DMS79 treated with DMSO at 0.1 percent for 48 hours (cell line): Measurements from ENCODE around the gene EFCAB12.
"Not testable (repeated sequence)": the region's sequence is repeated elsewhere in the genome, so short reads cannot be mapped to it uniquely, and the experiment has no call there.

ENCODE experiments used
- DNase-seq: peaks from one replicate; lab custom pipeline; 2025; lab: John Stamatoyannopoulos, UW

The EFCAB12 gene

DNA sequence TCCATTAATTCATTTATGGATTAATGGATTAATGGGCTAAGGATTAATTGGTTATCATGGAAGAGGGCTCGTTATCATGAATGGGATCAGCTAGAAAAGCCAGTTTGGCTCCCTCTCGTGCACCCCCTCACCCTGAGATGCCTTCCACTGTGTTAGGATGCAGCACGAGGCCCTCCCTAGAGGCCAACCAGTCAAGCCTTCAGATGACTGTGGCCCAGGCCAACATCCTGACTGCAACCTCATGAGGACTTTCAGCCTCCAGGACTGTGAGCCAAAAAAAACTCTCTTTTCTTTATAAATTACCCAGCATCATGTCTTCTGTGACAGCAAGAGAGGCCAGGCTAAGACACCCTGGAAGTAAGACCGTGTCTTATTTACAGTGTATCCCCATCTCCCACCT lies 9.0 kb downstream of the EFCAB12 start:
- no peak for DNase-seq

DNA sequence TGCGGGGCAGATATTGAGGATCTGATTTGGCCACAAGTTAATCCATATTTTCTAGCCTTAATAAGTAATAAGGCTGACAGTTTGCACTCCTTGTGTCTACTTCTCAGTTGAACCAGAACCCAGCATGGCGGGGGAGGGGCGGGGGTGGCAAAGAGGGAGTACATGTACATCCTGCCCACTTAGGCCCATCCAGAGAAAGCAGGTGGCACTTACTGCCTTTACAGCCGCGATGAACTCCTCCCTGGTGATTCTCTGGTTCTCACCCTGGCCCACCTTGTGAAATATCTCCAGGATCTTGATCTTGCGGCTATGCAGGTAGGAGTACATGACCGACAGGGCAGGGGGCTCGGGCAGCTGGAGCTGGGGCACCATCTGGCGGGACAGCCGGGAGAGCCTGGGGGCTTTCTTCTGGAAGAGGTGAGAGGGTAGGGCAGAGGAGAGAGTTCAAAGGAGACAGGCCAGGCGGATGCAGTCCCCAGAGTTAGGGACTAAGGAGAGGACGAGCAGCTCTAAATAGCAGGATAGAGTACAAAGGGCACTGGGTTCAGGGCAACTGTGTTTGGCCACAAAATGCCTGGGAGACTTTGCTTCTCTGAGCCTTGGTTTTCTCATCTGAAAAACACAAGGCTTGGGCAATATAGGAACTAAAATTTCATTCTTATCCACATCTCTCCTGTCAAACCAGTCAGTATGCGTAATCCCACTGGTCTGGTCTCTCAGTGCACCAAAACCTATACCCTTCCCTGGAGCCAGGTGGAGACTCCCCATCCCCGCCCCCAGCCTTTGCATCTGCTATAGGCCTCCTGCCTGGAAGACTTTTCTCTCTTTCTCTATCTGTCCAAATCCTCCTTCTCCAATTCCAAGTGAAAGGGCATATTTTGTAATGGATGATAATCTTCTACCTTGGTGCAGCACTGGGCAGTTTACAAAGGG lies 10.1 kb downstream of the EFCAB12 start:
- no peak for DNase-seq

GRCh38 chr3:129417326-129417725 lies 11.1 kb downstream of the EFCAB12 start:
- DNase-seq = no peak

DNA sequence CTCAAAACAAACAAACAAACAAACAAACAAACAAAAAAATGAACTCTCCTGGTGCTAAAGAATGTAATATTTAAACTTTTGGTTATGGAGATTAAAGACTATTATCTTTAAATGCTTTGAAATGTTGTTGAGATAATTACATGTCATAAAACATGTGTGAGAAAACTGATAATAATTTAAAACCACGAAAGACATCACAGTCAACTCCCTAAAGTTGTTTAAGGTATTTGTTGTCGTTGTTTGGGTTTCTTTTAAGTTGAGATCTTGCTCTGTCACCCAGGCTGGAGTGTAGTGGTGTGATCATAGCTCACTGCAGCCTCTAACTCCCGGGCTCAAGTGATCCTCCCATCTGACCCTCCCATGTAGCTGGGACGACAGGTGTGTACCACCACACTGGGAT lies 12.0 kb downstream of the EFCAB12 start:
- DNase-seq = no peak

GRCh38 chr3:129415830-129416229 lies 12.6 kb downstream of the EFCAB12 start:
- DNase-seq = no peak

GRCh38 chr3:129415378-129415777 lies 13.1 kb downstream of the EFCAB12 start:
- DNase-seq = no peak

DNA sequence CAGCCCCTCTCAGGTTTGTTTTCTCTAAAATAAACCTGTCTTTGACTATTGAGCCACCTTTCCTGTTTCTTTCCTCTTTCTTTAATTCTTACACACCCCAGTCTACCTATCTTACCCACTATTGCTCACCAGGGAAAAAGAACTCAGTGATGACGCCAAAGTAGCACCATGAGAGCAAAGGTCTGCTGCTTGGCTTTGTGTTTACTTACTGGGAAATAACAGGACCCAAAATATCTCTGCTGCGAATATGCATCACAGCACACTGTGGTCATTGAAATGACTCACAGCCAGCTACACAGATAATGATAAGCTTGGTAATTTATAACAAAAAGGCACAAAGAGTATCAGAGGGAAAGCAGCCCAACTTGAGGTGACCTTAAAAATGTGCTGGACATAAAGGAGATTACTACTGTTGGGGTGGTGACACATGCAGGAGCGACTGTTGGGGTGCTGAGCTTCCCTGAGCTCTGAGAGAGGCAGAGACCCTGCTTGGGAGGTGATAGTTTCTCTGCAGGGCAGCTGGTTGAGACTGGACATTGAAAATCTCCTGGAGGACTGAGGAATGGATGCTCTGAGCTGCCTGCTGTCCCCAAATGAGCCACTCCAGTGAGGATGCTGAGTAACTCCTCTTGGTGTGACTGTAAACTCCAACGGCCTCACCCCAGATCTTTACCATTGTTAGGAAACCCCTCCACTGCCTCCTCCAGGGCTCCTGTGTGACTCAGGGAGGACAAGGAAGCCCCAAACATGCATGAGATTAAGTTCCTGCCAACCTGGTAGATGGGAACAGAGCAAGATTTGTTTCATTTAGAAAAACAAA lies 14.5 kb downstream of the EFCAB12 start:
- DNase-seq = no peak

DNA sequence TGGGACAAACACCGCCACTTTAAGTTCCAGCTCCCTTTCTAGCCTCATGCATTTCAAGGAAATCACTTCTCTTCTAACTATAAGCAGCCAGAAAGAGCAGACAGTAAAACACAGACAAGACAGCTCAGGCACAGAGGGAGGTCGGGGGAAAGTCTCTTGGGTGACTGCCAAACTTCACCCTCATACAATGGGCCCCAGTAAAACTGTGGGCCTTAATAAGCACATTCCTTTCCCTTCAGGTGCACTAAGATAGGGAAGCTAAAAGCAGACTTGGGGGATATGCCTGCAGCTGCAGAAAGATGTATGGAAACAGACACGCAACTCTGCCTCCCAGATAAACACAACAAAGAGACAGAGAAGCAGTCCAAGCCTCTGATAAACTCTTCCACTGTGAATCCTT lies 15.2 kb downstream of the EFCAB12 start:
- not testable (repeated sequence) for DNase-seq

GRCh38 chr3:129412542-129413198 lies 15.8 kb downstream of the EFCAB12 start:
- no peak for DNase-seq

DNA sequence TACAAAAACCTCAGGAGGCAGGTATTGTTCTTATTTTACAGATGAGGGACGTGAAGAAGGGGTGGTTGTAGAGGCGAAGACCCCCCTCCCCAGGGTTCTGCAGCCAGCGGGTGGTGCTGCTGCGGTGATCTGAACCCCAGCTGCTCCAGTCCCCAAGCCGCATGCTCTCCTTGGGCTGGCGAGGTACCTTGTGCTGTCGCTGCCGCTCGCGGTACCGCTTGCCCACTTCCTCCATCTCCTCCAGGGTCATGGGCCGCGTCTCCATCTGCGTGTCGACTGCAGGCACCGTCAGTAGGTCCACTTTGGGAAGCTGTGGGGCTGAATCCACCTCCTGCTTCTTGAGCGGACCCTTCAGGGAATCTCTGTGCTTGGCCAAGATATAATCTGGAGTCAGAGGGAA lies 17.5 kb downstream of the EFCAB12 start:
- no peak for DNase-seq

GRCh38 chr3:129409541-129409940 lies 18.9 kb downstream of the EFCAB12 start:
- no peak for DNase-seq

- DNase-seq = no peak
Observed at GRCh38 chr3:129404610-129405009, 23.8 kb downstream of the EFCAB12 start.

GRCh38 chr3:129404130-129404529 lies 24.3 kb downstream of the EFCAB12 start:
- DNase-seq = no peak

GRCh38 chr3:129403450-129403849 lies 25.0 kb downstream of the EFCAB12 start:
- no peak for DNase-seq

GRCh38 chr3:129402616-129403015 lies 25.8 kb downstream of the EFCAB12 start:
- no peak for DNase-seq

DNA sequence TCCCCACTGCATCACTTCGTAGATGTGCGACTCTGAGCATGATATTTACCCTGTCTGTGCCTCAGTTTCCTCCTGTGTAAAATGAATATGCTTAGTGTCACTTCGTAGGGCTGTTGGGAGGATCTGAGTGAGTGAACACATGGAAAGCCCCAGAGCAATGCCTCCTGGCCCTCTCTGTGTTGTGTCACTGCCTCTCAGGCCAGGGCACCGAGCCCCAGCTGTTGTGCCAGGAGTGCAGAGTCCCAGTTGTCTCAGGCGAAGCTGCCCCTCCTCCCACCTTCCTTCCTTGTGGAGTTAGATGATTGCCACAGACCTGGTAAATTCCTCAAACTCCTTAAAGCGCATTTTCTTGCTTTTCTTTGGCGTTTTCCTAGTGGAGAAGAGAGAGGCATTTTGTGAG lies 26.2 kb downstream of the EFCAB12 start:
- no peak for DNase-seq

DNA sequence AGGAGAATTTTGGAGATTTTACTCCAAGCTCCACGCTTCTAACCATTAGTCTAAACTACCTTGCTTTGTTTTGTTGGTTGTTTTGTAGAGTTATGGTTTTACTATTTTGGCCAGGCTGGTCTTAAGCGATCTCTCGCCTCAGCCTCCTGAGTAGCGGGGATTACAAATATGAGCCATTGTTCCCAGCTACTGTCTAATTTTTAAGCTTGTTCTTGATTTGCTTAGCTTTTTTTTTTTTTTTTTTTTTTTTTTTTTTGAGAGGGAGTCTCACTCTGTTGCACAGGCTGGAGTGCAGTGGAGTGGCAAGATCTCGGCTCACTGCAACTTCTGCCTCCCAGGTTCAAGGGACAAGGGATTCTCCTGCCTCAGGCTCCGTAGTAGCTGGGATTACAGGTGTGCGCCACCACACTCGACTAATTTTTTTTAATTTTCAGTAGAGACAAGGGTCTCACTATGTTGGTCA lies 28.5 kb downstream of the EFCAB12 start:
- no peak for DNase-seq

- DNase-seq = peak; percentile 93
Observed at GRCh38 chr3:129399145-129399894, 29.1 kb downstream of the EFCAB12 start.

- no peak for DNase-seq
Observed at GRCh38 chr3:129398803-129399144, 29.7 kb downstream of the EFCAB12 start.

DNA sequence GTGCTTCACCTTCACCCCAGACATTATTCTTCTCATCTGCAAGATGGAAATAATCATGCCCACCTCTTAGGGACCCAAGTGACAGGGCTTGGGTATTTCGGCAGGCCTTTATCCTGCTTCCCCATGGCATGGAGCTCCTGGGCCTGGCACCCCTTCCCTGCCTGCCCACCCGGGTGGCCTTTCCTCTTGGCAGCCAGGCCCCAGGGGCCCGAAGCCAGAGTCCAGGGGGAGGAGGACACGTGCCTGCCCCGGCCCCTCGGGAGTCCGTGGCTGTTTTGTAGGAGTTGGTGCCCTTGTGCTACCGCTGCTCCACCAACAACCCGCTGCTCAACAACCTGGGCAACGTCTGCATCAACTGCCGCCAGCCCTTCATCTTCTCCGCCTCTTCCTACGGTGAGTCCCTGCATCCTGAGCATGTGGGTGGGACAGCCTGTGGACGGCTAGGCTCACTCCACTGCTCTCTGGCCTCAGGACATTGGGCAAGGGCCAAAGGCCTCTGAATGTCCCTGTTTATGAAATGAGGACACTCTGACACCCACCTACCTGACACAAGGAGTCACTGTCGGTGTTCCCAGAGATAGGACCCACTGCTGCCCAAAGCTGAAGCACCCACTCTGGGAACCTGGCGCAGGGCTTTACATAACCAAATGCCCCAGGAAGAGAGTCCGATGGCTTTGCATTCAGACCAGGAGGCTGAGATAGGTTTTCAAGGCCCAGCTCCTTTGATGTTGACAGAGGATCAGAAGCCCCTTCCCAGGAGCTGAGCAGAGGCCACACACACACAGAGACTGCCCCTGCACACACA lies 34.5 kb downstream of the EFCAB12 start:
- not testable (repeated sequence) for DNase-seq

DNA sequence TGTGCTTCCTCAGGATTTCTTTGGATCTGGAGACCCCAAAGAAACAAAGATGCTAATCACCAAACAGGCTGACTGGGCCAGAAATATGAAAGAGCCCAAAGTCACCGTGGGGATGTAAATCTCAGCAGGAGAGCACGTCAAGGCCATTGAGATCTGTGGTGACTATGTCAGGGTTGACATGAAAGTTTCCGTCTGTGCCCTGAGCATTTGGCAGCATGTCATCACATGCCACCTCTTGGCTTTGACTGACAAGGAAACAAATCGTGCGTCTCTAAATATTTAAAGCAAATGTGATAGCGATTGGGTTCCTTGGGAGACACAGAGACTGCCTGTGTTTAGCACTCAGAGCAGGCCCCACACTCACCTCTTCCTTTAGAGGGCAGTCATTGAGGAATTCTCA lies 35.2 kb downstream of the EFCAB12 start:
- no peak for DNase-seq
